SKM-1 treated with dmso at 0.1 percent for 144 hours (cell line): ENCODE measurements around the gene CCDC154.

Source experiments
- DNase-seq: peaks from one replicate; lab custom pipeline; 2025; ENCODE audit not compliant: unreplicated experiment; lab: John Stamatoyannopoulos, UW

Gene CCDC154

GRCh38 chr16:1427473-1428461 lies 16.6 kb downstream of the CCDC154 start:
- DNase-seq: no peak

GRCh38 chr16:1426734-1427471 lies 17.5 kb downstream of the CCDC154 start:
- no peak for DNase-seq

DNA sequence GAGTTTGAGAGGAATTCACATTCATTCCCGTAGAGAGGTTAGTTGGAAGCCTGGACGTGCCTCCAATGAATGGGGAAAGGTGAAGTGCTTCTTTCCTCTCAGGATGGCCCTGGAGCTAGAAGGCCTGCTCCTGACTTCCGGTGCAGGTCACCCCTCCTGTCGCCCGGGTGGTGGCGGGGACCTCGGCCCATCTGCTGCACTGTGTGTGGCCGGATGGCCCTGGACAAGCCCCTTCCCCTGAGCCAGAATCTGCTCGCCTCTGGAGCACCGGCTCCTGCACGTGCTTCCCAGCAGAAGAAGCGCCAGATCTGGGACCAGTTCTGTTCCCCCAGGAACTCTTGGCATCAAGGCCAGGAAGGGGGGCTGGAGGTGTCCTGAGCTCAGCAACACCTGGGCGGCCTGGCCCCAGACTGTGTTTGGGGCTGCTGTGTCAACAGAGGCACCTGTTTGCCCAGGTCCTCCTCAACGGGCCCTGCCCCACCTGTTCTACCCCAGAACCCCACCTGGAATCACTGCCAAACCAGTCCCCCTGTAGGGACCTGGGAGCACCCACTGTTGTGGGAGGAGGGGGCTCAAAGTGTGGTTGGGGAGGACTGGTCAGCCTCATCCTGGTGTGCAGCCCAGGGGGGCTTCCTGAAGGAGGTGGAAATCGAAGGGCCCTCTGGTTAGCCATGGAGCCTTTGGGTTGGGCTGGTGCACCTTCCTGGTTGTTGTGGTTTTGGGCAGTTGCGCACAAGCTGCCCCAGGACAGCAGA lies 18.6 kb downstream of the CCDC154 start:
- no peak for DNase-seq

DNA sequence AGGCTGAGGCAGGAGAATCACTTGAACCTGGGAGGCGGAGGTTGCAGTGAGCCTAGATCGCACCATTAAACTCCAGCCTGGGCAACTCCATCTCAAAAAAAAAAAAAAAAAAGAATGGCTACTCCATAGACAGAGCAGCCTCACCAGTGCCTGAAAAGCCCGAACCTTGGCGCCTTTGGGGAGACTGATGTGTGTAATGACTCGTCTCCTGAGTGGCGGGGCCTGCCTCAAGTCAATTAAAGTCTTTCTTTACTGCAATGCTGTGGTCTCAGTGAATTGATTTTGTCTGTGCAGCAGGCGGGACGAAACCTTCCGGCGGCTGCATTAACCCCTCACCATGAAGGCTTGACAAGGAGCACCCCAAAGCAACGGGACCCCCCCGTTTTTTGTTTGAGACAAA lies 20.3 kb downstream of the CCDC154 start:
- no peak for DNase-seq

DNA sequence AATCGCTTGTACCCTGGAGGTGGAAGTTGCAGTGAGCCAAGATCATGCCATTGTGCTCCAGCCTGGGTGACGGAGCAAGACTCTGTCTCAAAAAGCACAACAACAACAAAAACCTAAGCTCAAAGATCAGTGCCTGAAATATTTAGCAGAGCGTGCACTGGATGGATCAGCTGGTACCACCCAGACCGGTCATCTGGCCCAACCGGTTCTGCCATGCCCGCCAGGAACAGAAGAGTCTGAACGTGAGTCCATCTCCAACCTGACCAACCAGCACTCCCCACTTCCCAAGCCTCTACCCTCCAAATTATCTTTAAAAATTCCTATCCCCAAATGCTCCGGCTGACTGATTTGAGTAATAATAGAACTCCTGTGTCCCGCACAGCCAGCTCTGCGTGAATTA lies 22.3 kb downstream of the CCDC154 start:
- no peak for DNase-seq

DNA sequence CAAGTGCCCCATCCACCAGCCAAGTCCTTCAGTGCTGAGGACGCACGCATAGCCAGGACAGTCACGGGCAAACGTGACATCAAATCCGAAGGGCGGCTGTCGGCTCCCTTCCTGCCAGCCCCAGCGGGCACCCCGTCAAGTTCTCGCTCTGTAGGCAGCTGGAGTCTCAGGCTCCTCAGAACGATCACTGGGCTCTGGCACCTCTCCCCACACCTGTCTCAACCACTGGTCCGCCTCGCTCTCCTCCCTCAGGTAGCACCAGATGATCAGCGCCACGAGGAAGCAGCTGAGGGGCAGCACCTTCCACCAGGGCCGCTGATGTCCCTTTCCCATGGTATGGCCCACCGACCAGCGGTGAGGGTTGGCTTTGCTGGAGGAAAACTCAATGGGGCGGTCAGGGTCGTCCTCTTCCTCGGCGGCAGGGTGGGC lies 24.2 kb downstream of the CCDC154 start:
- no peak for DNase-seq

GRCh38 chr16:1416521-1416941 lies 27.8 kb downstream of the CCDC154 start:
- no peak for DNase-seq

DNA sequence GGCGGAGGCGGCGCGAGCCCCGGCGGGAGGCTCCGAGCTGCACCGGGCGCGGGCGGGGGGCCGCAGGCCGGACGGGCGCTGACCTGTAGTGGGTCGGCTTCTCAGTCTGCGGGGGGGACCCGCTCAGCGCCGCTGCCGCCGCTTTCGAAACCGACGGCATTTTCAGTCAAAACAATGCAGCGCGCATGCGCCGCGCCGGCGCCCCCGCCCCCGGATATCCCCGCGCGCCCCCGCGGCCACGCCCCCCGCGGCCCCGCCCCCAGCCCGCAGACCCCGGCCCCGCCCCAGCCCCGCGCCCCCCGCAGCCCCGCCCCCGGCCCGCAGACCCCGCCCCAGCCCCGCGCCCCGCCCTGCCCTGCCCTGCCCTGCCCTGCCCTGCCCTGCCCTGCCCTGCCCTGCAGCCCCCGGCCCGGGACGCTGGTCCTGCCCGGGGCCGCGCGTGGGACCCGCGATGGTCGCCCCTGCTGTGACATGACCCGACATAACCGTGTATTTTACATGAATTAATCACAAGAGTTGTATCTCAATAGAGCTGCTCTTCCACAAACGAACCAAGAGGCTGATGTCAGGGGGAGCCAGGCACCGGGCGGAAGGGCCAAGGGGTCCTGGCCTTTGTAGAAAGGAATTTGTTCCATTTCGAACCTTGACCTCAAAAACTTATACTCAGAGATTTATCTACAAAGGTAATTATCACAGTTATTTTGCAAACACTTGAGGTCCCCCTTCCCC lies 29.7 kb downstream of the CCDC154 start, which contains the start of gene UNKL:
Gene UNKL, minus strand, starts transcription at position 173 of the 729 bp plus-strand sequence. Its CDS starts 13 bp downstream, at position 160.
- DNase-seq: peak; percentile 34

- DNase-seq: peak; percentile 58
Measured at GRCh38 chr16:1413684-1414531, 30.4 kb downstream of the CCDC154 start.

- no peak for DNase-seq
Measured at GRCh38 chr16:1412847-1413246, 31.5 kb downstream of the CCDC154 start.

GRCh38 chr16:1408171-1408837 lies 36.1 kb downstream of the CCDC154 start:
- peak; percentile 64 for DNase-seq

- no peak for DNase-seq
Measured at GRCh38 chr16:1407753-1408152, 36.6 kb downstream of the CCDC154 start.

GRCh38 chr16:1403733-1404132 lies 40.6 kb downstream of the CCDC154 start:
- no peak for DNase-seq

- no peak for DNase-seq
Measured at GRCh38 chr16:1403036-1403435, 41.3 kb downstream of the CCDC154 start.

DNA sequence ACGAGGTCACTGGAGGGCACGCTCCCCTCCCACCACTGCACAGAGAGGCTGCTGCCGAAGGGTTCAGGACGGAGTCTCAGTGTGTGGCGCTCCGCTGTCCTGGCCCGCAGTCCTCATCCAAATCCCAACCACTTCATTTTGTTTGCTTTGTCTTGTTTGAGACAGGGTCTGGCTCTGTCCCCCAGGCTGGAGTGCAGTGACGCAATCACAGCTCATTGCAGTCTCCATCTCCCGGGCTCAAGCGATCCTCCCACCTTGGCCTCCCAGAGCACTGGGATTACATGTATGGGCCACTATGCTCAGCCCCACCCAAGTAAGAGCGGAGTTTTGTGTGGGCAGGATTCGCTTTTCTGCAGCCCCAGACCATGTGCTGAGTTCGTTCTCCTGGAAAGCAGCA lies 42.6 kb downstream of the CCDC154 start:
- no peak for DNase-seq

DNA sequence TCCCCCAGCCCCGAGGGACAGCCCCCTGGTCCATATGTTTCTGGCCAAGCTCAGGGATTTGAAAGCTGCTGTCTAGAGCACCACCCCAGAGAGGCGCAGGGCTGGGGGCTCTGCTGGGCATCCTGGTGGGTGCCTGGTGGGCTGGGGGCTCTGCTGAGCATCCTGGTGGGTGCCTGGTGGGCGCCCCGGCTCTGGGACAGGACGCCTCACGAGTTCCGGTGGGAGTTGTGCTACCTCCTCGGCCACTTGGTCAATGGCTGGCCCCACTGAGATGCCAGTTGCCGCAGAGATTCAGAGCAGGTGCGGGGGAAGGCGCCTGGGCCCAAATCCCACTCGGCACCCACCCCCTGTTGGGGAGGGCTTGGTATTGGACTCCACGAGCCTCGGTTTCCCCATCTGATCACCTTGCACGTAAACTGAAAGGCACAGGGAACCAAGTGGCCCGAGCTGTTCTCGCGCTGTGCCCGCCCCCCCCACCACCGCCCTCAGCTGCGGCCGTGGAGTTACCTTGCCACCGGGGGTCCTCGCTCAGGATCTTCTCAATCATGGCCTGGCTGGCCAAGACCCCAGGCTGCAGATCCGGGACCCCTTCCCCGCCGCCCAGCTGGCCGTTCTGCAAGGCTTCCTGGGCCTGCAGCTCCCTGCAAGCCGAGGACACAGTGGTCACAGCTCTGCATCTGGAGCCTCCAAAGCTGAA lies 43.1 kb downstream of the CCDC154 start:
- no peak for DNase-seq

DNA sequence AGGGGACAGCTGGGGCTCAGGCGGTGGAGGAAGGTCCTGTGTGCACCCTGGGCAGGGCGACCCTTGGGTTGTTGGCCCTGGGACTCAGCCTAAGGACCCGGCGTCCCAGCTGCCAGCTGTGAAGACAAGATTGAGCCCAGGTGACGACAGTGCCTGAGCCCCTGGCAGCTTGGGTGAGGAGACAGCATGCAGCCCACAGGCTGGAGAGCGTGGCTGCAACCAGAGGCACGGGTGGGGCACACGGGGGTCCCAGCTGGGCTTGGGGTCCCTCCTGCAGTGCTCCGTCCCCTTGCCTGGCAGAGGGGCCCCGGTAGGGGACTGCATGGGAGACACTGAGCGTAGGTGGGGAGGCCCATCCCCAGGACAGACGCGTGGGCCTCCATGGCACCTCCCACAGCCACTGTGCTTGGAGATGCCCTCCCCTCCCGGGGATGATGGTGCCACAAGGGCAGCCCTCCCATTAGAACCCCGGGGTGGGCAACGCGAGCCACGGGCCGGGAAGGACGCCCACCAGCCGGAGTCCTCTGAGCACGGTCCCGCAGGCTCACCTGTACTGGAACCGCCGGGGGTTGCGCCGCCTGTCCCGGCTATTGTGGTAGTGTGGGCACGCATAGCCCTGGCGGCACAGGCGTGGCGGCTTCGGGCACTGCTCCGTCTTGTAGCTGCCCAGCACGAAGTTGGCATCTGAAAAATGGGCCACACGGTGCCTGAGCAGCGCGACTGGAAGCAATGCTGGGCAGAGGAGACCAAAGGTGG lies 45.4 kb downstream of the CCDC154 start:
- DNase-seq: no peak

GRCh38 chr16:1398351-1398750 lies 46.0 kb downstream of the CCDC154 start:
- DNase-seq: no peak
